ENCODE measurements around the gene KIF24. TPM values are rescaled to one million over a fixed set of nuclear protein-coding genes. Genes with fewer than 3 reads are reported as not detected.

KIF24 gene
- total and polyA plus RNA-seq, 2 of the 8 experiments (the other 6 are each of a cell fraction or from before 2014, with no cell fraction given) = 2.7 to 3.9 TPM

GRCh38 chr9:34373749-34374148 is 44.7 kb upstream of the KIF24 start (continued):
- TF ChIP-seq CEBPB (IDR thresholded peaks at IDR 0.05; ENCODE audit: low read depth, low read length) (no peak), CTCF (IDR thresholded peaks at IDR 0.05; ENCODE audit: control extremely low read depth in 1 of 3, insufficient read depth in 1 of 3, low read depth in 1 of 3, low read length in 3 of 3) (no peak), ATF2 (IDR thresholded peaks at IDR 0.05; ENCODE audit: low read length) (no peak)

Data from H1 (cell line).